Hematopoietic multipotent progenitor cell (in vitro differentiated cells): ENCODE data around the gene DDX25. TPM values are rescaled to one million over a fixed set of nuclear protein-coding genes. Genes with fewer than 3 reads are reported as not detected.

Experiments used
- DNase-seq, 3 donors: peaks; one replicate each; pipeline ENCODE4 v3.0.0-alpha.2; 2011 to 2015; ENCODE audit warnings: low read depth in 2 of 3, low spot score in 2 of 3
- total RNA-seq: library from RNA; depleted of rRNA; stranded (reverse); fragments of >200 nt; gene quantifications from one replicate; pipeline ENCODE4 v1.2.3, GENCODE V29; 2012

The DDX25 gene
- total RNA-seq, 1 donor, result 0.54 TPM

GRCh38 chr11:125968354-125968753 lies 64.0 kb downstream of the DDX25 start:
- peak in 2 of 3 donors; percentile 5 to 38 for DNase-seq

GRCh38 chr11:125971618-125972017 lies 67.3 kb downstream of the DDX25 start:
- no peak for DNase-seq

- DNase-seq, result no peak
These were observed 70.0 kb downstream of the DDX25 start for GRCh38 chr11:125974284-125974683.

GRCh38 chr11:125975634-125976033 lies 71.3 kb downstream of the DDX25 start:
- no peak for DNase-seq

- DNase-seq, result no peak
These were observed 71.8 kb downstream of the DDX25 start for GRCh38 chr11:125976156-125976555.

- DNase-seq, result no peak
These were observed 73.0 kb downstream of the DDX25 start for GRCh38 chr11:125977333-125977732.

GRCh38 chr11:125978181-125978716 lies 73.9 kb downstream of the DDX25 start:
- DNase-seq, result no peak

Other genes starting within 250 kb of the DDX25 start
- not detected for gene ACRV1, start 223.7 kb upstream of the DDX25 start, total RNA-seq
- gene PATE1, start 158.2 kb upstream of the DDX25 start, total RNA-seq, result not detected
- gene PATE2, start 125.7 kb upstream of the DDX25 start, total RNA-seq, result not detected
- gene PATE3, start 116.4 kb upstream of the DDX25 start, total RNA-seq, result not detected
- gene PATE4, start 71.2 kb upstream of the DDX25 start, total RNA-seq, result not detected
- 1.1 TPM for gene HYLS1, start 16.8 kb upstream of the DDX25 start, total RNA-seq
- 5.1 TPM for gene PUS3, start 1.3 kb upstream of the DDX25 start, total RNA-seq
- not detected for gene VSIG10L2, start 41.5 kb downstream of the DDX25 start, total RNA-seq
- gene CDON, start 158.4 kb downstream of the DDX25 start, total RNA-seq, result 0.27 TPM